Measurements from ENCODE around the gene DDX10.

DNA sequence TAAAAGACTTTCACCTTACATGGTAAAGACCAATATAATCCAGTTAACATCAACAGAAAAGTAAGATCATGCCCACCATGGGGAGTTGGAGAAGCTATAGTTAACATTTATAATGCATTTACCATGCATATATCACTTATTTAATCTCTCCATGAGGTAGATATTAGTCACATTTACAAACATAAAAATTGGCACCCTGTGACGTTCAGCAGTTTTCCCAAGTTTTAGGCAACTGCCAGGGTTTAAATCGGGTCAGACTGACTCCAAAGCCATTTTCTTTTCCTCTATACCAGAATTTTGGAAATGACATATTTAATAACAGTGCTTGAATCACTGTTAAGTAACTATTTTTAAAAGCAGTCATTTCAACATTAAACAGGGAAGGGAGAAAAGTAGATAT, 266.3 kb downstream of the DDX10 start:
- TF ChIP-seq, protein P1, sequence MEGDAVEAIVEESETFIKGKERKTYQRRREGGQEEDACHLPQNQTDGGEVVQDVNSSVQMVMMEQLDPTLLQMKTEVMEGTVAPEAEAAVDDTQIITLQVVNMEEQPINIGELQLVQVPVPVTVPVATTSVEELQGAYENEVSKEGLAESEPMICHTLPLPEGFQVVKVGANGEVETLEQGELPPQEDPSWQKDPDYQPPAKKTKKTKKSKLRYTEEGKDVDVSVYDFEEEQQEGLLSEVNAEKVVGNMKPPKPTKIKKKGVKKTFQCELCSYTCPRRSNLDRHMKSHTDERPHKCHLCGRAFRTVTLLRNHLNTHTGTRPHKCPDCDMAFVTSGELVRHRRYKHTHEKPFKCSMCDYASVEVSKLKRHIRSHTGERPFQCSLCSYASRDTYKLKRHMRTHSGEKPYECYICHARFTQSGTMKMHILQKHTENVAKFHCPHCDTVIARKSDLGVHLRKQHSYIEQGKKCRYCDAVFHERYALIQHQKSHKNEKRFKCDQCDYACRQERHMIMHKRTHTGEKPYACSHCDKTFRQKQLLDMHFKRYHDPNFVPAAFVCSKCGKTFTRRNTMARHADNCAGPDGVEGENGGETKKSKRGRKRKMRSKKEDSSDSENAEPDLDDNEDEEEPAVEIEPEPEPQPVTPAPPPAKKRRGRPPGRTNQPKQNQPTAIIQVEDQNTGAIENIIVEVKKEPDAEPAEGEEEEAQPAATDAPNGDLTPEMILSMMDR (conservative IDR thresholded peaks at IDR 0.05; ENCODE audit: low read depth, low read length) = no peak
- TF ChIP-seq EZH2 (IDR thresholded peaks at IDR 0.05; ENCODE audit: borderline replicate concordance, low read depth, low read length, poor library complexity, severe bottlenecking) = no peak

All from A673 (cell line).